ENCODE measurements around the gene CDHR2. TPM values are rescaled to one million over a fixed set of nuclear protein-coding genes. Genes with fewer than 3 reads are reported as not detected.
A peak's percentile ranks its signal among the peaks of the same experiment; 100 is the strongest.

CDHR2 gene
- polyA plus RNA-seq, 1 experiment, result not detected

GRCh38 chr5:176537554-176538229, 11.4 kb upstream of the CDHR2 start:
- TF ChIP-seq, protein P1, sequence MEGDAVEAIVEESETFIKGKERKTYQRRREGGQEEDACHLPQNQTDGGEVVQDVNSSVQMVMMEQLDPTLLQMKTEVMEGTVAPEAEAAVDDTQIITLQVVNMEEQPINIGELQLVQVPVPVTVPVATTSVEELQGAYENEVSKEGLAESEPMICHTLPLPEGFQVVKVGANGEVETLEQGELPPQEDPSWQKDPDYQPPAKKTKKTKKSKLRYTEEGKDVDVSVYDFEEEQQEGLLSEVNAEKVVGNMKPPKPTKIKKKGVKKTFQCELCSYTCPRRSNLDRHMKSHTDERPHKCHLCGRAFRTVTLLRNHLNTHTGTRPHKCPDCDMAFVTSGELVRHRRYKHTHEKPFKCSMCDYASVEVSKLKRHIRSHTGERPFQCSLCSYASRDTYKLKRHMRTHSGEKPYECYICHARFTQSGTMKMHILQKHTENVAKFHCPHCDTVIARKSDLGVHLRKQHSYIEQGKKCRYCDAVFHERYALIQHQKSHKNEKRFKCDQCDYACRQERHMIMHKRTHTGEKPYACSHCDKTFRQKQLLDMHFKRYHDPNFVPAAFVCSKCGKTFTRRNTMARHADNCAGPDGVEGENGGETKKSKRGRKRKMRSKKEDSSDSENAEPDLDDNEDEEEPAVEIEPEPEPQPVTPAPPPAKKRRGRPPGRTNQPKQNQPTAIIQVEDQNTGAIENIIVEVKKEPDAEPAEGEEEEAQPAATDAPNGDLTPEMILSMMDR (IDR thresholded peaks at IDR 0.05; ENCODE audit: insufficient read depth, low read depth, low read length), result no peak
- Histone ChIP-seq H3K4me3 (ENCODE audit: low read depth, low read length) (peak overlapping the region; percentile 86), H3K27me3 (ENCODE audit: control insufficient read depth, insufficient read depth, low read length) (no peaks in the 10 kb centered on the region), H3K36me3 (ENCODE audit: control insufficient read depth, insufficient read depth, low read length) (no peaks in the 10 kb centered on the region)
- ChIA-PET POLR2A (interaction anchor here (0.6 to 0.7 kb wide), 4 partner anchors 90 to 594 kb away, joined by 3 to 6 read pairs (median 4); partner anchors contain the start of gene FAF2), CTCF (interaction anchor here (0.7 kb wide), 1 partner anchor 120 kb away, joined by 3 read pairs; no protein-coding TSS in a partner anchor)
- DNase-seq (ENCODE audit: low read depth), result peak; percentile 98

DNA sequence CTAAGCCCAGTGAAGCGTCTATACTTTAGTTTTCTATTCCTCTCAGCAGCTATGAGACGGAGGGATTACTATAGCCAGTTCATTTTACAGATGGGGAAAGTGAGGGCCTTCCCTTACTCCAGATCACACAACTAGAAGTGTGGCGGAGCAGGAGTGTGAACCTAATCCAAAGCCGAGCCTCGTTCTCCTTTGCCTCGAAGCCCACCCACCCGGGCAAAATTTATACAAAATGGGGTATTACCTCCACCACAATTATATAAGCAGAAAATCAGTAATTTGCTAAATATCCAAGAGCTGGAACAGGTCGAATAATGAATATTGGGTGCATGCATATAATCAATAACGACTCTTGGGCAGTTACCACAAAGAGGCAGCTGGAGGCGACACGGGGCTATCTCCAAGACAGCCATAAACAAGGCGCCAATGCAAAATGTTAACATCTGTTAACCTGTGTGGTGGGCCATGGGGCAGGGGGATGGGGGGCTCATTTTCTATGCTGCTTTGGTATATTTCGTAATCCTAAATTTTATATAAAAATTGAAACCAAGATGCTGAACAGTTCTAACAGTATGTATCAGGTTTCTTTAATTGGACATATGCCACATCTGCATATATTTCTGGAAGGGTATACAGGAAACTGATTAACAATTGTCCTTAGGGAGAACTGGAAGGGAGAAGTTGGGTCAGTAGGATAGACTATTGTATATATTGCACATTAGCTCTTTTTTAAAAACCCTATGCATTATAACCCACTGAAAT, 10.7 kb upstream of the CDHR2 start:
- POLR2A ChIA-PET, result interaction anchor here (0.7 kb wide), 1 partner anchor 91 kb away, joined by 3 read pairs; the partner anchor contains the start of gene FAF2
- TF ChIP-seq, protein P1 (IDR thresholded peaks at IDR 0.05; ENCODE audit: insufficient read depth, low read depth, low read length), result no peak
- DNase-seq (ENCODE audit: low read depth), result no peak
- H3K4me3 ChIP-seq (ENCODE audit: low read depth, low read length), result peak overlapping the region; percentile 24
- CTCF ChIA-PET, result interaction anchor here (0.7 kb wide), 1 partner anchor 119 kb away, joined by 3 read pairs; no protein-coding TSS in a partner anchor
- H3K36me3 ChIP-seq (ENCODE audit: control insufficient read depth, insufficient read depth, low read length), result no peaks in the 10 kb centered on the region
- H3K27me3 ChIP-seq (ENCODE audit: control insufficient read depth, insufficient read depth, low read length), result no peaks in the 10 kb centered on the region

DNA sequence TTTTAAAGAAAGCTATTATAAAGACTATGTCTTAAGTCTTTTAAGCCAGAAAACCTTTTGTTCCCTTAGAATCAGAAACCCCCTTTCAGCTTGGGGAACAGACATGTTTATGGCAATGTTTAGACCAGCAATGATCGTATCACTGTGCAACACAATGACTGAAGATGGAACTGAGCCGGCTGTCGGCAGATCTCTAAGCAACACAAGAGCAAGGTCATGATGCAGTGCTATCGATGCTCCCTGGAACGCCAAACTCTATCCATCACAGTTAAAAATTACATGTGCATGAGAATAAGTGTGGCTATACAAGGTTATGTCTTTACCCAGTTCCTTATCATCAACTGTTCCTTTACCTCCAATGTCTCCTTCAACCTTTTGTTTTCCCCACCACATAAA, 10.2 kb upstream of the CDHR2 start:
- TF ChIP-seq, protein P1 (IDR thresholded peaks at IDR 0.05; ENCODE audit: insufficient read depth, low read depth, low read length), result no peak
- Histone ChIP-seq H3K4me3 (ENCODE audit: low read depth, low read length) (no peak overlapping the region), H3K36me3 (ENCODE audit: control insufficient read depth, insufficient read depth, low read length) (no peaks in the 10 kb centered on the region), H3K27me3 (ENCODE audit: control insufficient read depth, insufficient read depth, low read length) (no peaks in the 10 kb centered on the region)
- ChIA-PET CTCF (no interaction called here), POLR2A (no interaction called here)
- no peak for DNase-seq (ENCODE audit: low read depth)

DNA sequence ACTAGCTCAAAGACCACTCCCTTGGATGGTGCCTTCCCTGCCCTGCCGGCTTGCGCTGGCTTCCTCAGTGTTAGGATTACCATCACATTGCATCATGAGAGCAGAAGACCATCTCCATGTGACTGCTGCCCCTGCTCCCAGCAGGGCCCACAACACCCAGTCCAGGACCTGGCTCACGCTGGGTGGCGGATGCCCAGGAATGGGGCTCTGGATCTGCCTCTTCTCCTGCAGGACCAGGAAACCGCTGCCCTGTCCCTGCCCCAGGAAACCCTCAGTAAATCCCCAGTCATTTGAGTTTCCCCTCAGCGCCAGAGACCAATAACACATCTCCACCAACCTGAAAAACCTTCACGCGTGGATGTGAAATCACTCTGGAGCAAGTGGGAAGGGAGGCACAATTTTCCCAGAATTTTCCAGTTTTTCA, 8.7 kb upstream of the CDHR2 start:
- Histone ChIP-seq H3K27me3 (ENCODE audit: control insufficient read depth, insufficient read depth, low read length) (no peaks in the 10 kb centered on the region; the same call in 1 of the 2 replicates), H3K4me3 (ENCODE audit: low read depth, low read length) (no peak overlapping the region), H3K36me3 (ENCODE audit: control insufficient read depth, insufficient read depth, low read length) (no peaks in the 10 kb centered on the region)
- DNase-seq (ENCODE audit: low read depth), result no peak
- POLR2A ChIA-PET, result no interaction called here
- CTCF ChIA-PET, result interaction anchor here (0.6 kb wide), 1 partner anchor 499 kb away, joined by 3 read pairs; no protein-coding TSS in a partner anchor
- TF ChIP-seq, protein P1 (IDR thresholded peaks at IDR 0.05; ENCODE audit: insufficient read depth, low read depth, low read length), result no peak

DNA sequence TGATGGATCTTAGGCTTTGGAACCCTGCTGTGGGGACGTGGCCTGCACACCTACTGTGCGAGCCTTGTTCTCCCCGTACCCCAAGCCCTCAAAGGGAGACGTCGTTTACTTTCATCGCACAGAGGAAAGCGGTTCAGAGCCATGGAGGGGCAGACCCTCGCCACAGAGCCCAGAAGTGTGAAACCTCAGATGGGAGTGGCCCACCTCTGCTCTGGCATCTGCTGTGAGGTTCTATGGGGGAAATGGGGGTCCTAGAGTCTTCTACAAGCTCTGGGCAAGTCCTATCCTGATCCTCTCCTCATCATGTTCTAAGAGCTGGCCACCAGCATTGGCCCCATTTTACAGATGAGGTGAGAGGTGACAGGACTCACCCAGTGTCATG, 8.2 kb upstream of the CDHR2 start:
- TF ChIP-seq, protein P1 (IDR thresholded peaks at IDR 0.05; ENCODE audit: insufficient read depth, low read depth, low read length), result no peak

More for the DNA sequence above, 8.2 kb upstream of the CDHR2 start:
- CTCF ChIA-PET, result interaction anchor here (0.8 kb wide), 1 partner anchor 33 kb away, joined by 3 read pairs; no protein-coding TSS in a partner anchor
- Histone ChIP-seq H3K27me3 (ENCODE audit: control insufficient read depth, insufficient read depth, low read length) (no peaks in the 10 kb centered on the region; the same call in 1 of the 2 replicates), H3K4me3 (ENCODE audit: low read depth, low read length) (no peak overlapping the region), H3K36me3 (ENCODE audit: control insufficient read depth, insufficient read depth, low read length) (no peaks in the 10 kb centered on the region)
- DNase-seq (ENCODE audit: low read depth), result no peak
- POLR2A ChIA-PET, result no interaction called here

Data from BJ (cell line).